HG03045 (cell line): ENCODE results near the gene ANKRD6.
A peak's percentile ranks its signal among the peaks of the same experiment; 100 is the strongest.

ENCODE experiments used
- ATAC-seq: cut with Tn5 transposase; IDR thresholded peaks from one replicate; pipeline ENCODE4 v1.9.1; 2021; ENCODE audit warnings: mild to moderate bottlenecking, moderate library complexity; ENCODE audit not compliant: unreplicated experiment

Gene ANKRD6

GRCh38 chr6:89464295-89464694 lies 31.3 kb downstream of the ANKRD6 start:
- ATAC-seq = no peak

GRCh38 chr6:89467437-89467836 lies 34.5 kb downstream of the ANKRD6 start:
- no peak for ATAC-seq

- ATAC-seq = no peak
Measured at GRCh38 chr6:89468998-89469397, 36.0 kb downstream of the ANKRD6 start.

- ATAC-seq = no peak
Measured at GRCh38 chr6:89471287-89471867, 38.4 kb downstream of the ANKRD6 start.

- no peak for ATAC-seq
Measured at GRCh38 chr6:89475101-89475500, 42.1 kb downstream of the ANKRD6 start.

- ATAC-seq = peak; percentile 56
Measured at GRCh38 chr6:89475634-89476033, 42.7 kb downstream of the ANKRD6 start.

- no peak for ATAC-seq
Measured at GRCh38 chr6:89479897-89480296, 46.9 kb downstream of the ANKRD6 start.

GRCh38 chr6:89481695-89482094 lies 48.7 kb downstream of the ANKRD6 start:
- ATAC-seq = no peak

- ATAC-seq = no peak
Measured at GRCh38 chr6:89482126-89482525, 49.2 kb downstream of the ANKRD6 start.

- ATAC-seq = no peak
Measured at GRCh38 chr6:89483111-89483720, 50.3 kb downstream of the ANKRD6 start.

GRCh38 chr6:89485320-89485719 lies 52.4 kb downstream of the ANKRD6 start:
- no peak for ATAC-seq

- no peak for ATAC-seq
Measured at GRCh38 chr6:89487864-89488263, 54.9 kb downstream of the ANKRD6 start.

- ATAC-seq = no peak
Measured at GRCh38 chr6:89488438-89488837, 55.5 kb downstream of the ANKRD6 start.

GRCh38 chr6:89489078-89489477 lies 56.1 kb downstream of the ANKRD6 start:
- ATAC-seq = no peak

- ATAC-seq = no peak
Measured at GRCh38 chr6:89492025-89492640, 59.2 kb downstream of the ANKRD6 start.

GRCh38 chr6:89494131-89494793 lies 61.3 kb downstream of the ANKRD6 start:
- ATAC-seq = no peak

GRCh38 chr6:89495961-89496535 lies 63.1 kb downstream of the ANKRD6 start:
- no peak for ATAC-seq

- ATAC-seq = no peak
Measured at GRCh38 chr6:89500611-89501010, 67.7 kb downstream of the ANKRD6 start.

- ATAC-seq = no peak
Measured at GRCh38 chr6:89501222-89501621, 68.3 kb downstream of the ANKRD6 start.

GRCh38 chr6:89501753-89502152 lies 68.8 kb downstream of the ANKRD6 start:
- no peak for ATAC-seq

GRCh38 chr6:89503641-89504040 lies 70.7 kb downstream of the ANKRD6 start:
- ATAC-seq = no peak

GRCh38 chr6:89505847-89506246 lies 72.9 kb downstream of the ANKRD6 start:
- no peak for ATAC-seq
